DOHH2 (cell line): ENCODE measurements around the gene ZMAT3.

Experiments
- CTCF ChIP-seq: fragments of 200-600 bp; sonication (generic); IDR thresholded peaks from one replicate; pipeline ENCODE4 v1.5.1; 2014; ENCODE audit warnings: antibody characterized with exemption, mild to moderate bottlenecking, low read depth, low read length; ENCODE audit not compliant: poor library complexity, severe bottlenecking
- EZH2phosphoT487 ChIP-seq: fragments of 200-600 bp; sonication (generic); IDR thresholded peaks from 2 replicates; pipeline ENCODE4 v1.6.1; 2017; ENCODE audit warnings: borderline replicate concordance, mild to moderate bottlenecking, antibody characterized with exemption, low read length, moderate library complexity, mixed read lengths

- TF ChIP-seq CTCF: no peak
- no peak for TF ChIP-seq EZH2phosphoT487
Observed at GRCh38 chr3:178987745-178988144, 83.9 kb downstream of the ZMAT3 start.
